ENCODE data around the gene DYNC2LI1.

- no peak for TF ChIP-seq CEBPB (IDR thresholded peaks at IDR 0.05)
- TF ChIP-seq MAX (IDR thresholded peaks at IDR 0.05) = peak; percentile 79
- peak; percentile 77 for TF ChIP-seq YY1 (IDR thresholded peaks at IDR 0.05; ENCODE audit: low read depth)
- no peak for TF ChIP-seq FOXM1 (IDR thresholded peaks at IDR 0.05; ENCODE audit: borderline replicate concordance, low read depth)
- no peak for TF ChIP-seq TEAD4 (IDR thresholded peaks at IDR 0.05)
- TF ChIP-seq USF1 (IDR thresholded peaks at IDR 0.05) = peak; percentile 68
- TF ChIP-seq TAF1 (IDR thresholded peaks at IDR 0.05; ENCODE audit: low read depth) = no peak
- TF ChIP-seq REST (IDR thresholded peaks at IDR 0.05; ENCODE audit: low read depth) = no peak
- TF ChIP-seq EP300 (IDR thresholded peaks at IDR 0.05; ENCODE audit: borderline replicate concordance) = no peak
- no peak for TF ChIP-seq RAD21 (IDR thresholded peaks at IDR 0.05; ENCODE audit: low read depth)
- TF ChIP-seq NFIC (IDR thresholded peaks at IDR 0.05) = no peak
- peak; percentile 64; the same call in 1 of the 2 replicates for TF ChIP-seq ZBTB7A (IDR thresholded peaks at IDR 0.05; ENCODE audit: low read depth)
- TF ChIP-seq EGR1 (IDR thresholded peaks at IDR 0.05) = no peak
- TF ChIP-seq CREB1 (IDR thresholded peaks at IDR 0.05; ENCODE audit: low read depth) = no peak
Observed at GRCh38 chr2:43831543-43832294, 57.9 kb downstream of the DYNC2LI1 start.
